ENCODE data around the gene ZNF22.

ZNF22 gene

GRCh38 chr10:44975431-44976331 is 25.0 kb upstream of the ZNF22 start:
- DNase-seq: peak in 1 of 51 donors; percentile 59

- DNase-seq: no peak
These were observed 24.1 kb upstream of the ZNF22 start for GRCh38 chr10:44976352-44977198.

DNA sequence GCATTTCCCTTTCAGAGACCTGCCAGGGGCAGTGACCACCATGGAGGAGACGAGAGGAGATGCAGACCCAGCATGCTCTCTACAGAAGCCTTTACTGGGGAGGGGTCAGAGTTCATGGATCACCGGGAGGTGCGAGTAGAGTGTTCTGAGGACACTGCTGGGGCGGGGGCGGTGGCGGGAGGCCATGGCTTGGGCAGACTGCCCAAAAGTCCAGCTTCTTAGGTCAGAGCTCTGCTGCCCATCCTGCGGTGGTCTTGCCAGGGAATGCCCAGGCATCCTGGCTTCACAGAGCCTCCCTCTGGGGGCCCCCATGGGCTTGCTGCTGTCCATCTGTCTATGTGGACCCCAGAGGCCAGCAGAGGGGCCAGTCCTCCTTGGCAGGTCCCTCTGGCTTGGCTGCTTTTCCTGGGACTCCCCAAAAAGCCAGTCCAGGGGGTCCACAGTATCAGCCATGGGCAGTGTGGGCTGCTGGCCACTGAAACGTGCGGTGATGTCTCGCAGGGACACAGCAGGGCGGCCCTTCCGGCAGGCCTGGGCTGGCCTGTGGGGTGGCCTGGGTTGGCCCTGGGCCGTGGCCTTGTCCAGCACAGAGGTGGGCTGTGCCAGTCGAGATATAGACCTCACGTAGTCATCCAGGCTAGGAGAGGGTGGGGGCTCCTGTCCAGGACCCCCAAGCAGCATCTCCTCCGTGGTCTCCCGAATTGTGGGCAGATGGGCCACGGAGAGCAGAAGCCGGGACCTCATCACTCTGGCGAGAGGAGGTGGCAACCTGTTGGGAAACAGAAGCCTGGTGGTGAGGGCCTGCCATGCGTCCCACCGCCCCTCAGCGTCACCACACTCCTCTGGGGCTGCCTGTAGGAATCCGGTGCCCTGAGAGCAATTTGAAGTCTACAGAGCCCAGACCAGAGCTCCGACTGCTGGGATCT is 23.2 kb upstream of the ZNF22 start:
- peak in 1 of 51 donors; percentile 48 for DNase-seq

DNA sequence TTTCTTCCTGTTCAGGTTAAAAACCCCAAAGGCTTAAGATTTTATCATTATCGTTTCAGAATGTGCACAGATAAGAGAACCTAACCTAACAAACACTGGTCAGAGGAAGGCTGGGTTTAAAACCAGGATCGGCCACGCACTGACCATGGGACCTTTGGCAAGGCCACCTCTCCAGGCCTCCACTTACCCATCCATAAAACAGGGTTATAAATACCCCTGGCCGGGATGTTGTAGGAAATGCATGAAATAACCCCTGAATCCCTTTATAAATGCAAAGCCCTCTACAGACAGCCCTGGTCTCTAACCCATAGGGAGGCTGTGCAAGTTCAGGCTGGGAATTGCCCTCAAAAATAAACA is 22.5 kb upstream of the ZNF22 start:
- DNase-seq: no peak

DNA sequence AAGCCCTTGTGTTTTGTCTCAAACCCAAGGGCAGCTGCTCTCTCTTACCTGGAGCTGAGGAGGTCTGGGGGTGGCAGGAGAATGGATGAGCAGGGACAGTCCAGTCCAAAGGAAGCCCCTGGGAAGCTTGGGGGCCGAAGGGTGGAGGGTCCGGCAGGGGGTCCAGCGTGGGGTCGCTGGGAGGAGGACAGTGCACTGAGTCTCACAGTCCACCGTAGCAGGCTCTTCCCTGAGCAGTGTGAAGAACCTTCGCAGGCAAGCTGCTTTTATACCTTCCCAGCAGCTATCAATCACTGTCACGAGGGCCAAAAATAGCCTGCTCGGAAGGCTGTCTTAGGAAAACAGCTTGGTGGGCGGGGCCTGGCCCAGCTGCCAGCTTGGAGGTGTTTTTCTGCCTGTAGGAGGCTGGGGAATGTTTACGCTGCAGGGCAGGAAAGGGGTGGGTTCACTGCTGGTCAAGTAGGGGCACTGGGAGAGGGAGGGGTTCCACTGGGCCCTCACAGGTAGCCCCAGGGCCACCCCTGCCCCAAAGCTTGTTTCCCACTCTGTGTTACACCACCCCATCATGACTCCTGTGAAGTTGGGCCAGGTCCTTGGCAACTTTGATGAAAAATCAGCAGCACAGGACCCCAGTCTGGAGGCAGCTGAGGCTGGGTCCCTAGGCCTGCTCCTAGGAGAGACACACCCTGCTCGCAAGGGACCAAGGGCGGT is 22.0 kb upstream of the ZNF22 start, which contains the start of gene DEPP1:
Gene DEPP1 (minus strand): TSS at position 240 of the 711 bp plus-strand sequence. CDS start 779 bp downstream, outside the sequence.
- peak in 29 of 51 donors; percentile 25 to 87 (median 54) for DNase-seq

DNA sequence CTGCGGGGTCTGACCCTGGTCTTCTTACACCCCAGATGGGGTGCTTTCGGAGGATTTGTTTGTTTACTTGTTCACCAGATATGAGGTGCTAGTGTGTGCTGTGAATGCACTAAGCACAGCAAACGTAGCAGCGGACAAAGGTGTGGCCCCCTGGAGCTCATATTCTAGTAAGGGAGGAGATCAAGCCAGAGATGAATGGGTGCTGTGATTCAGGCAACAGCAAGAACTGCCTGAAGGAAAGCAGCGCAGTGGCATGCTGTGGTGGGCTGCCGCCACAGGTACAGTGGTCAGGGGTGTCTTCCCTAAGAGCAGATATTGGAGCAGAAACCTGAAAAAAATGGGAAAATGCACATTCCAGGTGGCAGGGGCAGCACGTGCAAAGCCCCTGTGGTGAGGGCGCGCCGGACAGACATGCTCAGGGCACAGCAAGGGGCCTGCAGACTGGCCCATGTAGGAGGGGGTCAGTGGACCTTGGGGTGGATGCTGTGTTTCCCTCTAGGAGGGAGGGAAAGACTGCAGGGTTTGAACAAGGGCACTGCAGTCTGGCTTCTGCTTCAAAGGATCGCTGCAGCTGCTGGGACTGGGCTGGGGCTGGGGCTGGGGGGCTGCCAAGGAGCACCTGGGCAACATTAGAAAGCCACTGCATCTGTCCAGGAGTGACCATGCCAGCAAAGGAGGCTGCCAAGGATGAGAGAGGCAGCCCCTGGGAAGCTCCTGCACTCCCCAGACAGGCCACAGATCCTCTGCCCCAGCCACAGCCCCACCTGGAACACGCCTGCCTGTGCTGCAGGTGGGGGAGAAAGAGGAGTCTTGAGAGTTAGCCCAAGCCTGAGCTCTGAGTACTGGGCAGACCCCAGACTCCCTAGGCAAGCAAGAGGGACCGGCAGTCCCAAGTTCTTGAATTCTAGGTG is 21.2 kb upstream of the ZNF22 start:
- DNase-seq: no peak

- no peak for DNase-seq
These were observed 20.2 kb upstream of the ZNF22 start for GRCh38 chr10:44980309-44981171.

- peak in 21 of 51 donors; percentile 28 to 68 (median 47) for DNase-seq
These were observed 19.3 kb upstream of the ZNF22 start for GRCh38 chr10:44981172-44982113.

GRCh38 chr10:44982114-44982460 is 18.6 kb upstream of the ZNF22 start:
- DNase-seq: no peak

- no peak for DNase-seq
These were observed 18.2 kb upstream of the ZNF22 start for GRCh38 chr10:44982496-44982895.

DNA sequence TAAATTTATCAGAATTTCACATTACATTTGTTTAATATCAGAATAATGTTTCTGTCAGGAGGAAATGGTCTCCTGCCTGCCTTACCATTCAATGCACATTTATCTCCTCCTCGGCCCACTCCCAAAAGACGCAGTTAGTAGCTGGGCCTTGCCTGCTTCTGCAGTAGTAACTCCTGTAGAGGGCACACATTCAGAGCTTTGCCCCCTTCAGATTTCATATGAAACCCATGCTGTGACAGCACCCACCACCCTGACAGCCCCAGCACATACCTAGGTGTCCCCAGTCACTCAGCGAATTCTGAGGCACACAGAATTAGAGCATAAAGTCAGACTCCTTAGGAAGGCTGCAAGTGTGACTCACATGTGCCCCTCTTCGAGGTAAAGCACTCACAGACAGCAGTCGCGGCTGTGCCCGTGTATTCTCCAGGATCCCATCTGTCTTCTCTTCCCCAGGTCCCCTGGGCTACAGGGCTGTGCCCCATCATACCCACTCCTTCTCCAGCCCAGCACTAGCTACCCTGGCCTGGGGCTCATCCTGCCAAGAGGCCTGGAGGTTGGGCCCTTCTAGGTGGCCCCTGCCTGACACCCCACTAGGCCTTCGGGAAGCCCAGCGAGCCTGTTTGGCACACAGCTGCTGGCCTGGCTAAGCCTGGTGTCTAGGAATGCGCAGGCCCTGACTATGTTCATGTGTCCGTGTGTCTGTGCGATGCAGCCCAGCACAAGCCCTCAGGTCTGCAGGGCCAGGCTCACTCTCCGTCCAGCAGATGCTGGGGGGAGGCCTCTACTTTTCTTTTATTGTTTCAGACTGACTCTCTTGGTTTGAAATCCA is 17.4 kb upstream of the ZNF22 start:
- DNase-seq: no peak

DNA sequence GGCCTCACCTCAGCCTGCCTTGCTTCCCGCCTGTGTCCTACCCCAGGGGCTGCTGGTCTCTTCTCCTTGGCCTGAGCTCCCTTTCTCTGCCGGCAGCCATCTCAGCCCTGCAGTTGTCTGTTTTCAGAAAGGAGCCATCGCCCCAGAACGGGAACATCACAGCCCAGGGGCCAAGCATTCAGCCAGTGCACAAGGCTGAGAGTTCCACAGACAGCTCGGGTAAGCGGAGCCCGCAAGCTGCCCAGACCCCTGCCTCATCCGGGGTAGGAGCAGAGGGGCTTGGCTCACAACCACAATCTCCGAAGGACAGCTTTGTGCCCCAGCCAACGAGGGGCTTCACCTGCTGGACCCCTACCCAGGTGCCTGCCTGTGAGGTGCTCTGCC is 16.8 kb upstream of the ZNF22 start:
- DNase-seq: no peak

DNA sequence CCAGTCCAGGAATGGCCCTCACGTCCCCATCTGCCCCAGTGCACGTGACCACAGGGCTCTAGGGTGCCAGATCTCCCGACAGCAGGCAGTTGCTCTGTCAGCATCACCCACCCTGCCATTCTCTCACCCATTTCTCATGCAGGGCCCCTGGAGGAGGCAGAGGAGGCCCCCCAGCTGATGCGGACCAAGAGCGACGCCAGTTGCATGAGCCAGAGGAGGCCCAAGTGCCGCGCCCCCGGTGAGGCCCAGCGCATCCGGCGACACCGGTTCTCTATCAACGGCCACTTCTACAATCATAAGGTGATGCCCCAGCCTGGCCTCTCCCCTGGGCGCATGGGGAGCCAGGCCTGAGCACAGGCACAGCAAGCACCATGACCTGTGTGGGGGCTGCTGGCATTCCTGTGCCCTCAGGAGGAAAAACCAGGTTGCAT is 16.0 kb upstream of the ZNF22 start:
- DNase-seq: no peak

- DNase-seq: no peak
These were observed 15.5 kb upstream of the ZNF22 start for GRCh38 chr10:44985175-44985681.

DNA sequence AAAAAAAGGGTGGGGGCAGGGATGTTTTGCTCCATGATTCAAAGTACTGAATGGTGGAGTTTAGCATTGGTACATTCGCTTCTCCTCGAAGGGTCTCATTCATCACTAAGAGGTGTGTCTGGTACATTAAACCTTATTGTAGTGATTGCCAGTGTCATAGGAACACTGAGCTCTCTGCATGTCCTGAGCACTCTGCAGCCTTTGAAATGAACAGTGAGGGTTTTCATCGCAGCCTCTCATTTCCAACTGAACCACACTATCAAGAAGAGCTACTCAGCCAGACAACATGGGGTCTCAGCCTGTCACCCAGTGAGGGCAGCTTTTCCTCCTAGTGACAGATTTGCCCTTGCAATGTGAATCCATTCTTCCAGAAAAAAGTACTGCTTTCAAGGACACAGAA is 14.5 kb upstream of the ZNF22 start:
- DNase-seq: no peak

DNA sequence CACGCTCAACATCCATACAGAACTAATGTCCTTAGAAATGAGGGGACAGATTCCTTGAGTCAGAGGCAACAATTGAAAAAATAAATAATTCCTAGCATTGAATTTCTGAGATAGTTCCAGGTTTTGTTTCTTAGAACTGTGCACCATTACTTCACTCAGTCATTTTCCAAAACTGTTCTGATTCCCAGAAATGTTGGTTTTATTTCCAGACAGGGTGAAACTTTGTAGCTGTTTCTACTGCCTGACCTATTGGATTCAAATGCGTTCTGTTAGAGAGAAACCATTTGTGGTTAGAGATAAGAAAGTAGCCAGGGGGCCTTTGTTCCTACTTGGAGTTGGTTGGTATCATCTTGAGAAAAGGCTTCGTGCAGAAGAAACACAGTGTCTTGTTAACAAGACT is 14.1 kb upstream of the ZNF22 start:
- no peak for DNase-seq
